IMR-90 (cell line): ENCODE data around the gene IL1RAPL1. TPM values are rescaled to one million over a fixed set of nuclear protein-coding genes. Genes with fewer than 3 reads are reported as not detected.

ENCODE experiments used
- ATAC-seq: fragments of 200-7000 bp; cut with Tn5 transposase; 2 replicates; pipeline ENCODE4 v1.9.1; 2020; ENCODE audit warnings: low read depth, mild to moderate bottlenecking, moderate library complexity
- BruUV-seq: library from RNA; stranded (reverse); fragments of 400-500 nt; replicated peaks from 2 replicates; lab custom pipeline; 2021; lab: Mats Ljungman, UMichigan
- CTCF ChIA-PET: fragments of 300-600 bp; formaldehyde crosslinking; extraction: SDS; loops from one replicate; lab custom pipeline; 2021; ENCODE audit warnings: antibody characterized with exemption; lab: Yijun Ruan, JAX
- POLR2A ChIA-PET: fragments of 300-600 bp; sonication (Branson Sonifier 250); formaldehyde crosslinking; loops from one replicate; lab custom pipeline; 2022; ENCODE audit warnings: antibody characterized with exemption; ENCODE audit not compliant: unreplicated experiment; lab: Charles Lee
- DNase-seq: peaks from one replicate; pipeline ENCODE4 v3.0.0; 2013
- H2AFZ ChIP-seq: replicated peaks from 2 replicates; pipeline ENCODE3; 2013; ENCODE audit warnings: low read length, mild to moderate bottlenecking; ENCODE audit not compliant: poor library complexity
- H2AK5ac ChIP-seq: 2 replicates; pipeline ENCODE4 v1.6.1; 2013; ENCODE audit warnings: low read depth, low read length, inconsistent platforms
- H2AK9ac ChIP-seq: replicated peaks from 2 replicates; pipeline ENCODE3; 2013; ENCODE audit warnings: mild to moderate bottlenecking, low read depth, low read length, moderate library complexity; ENCODE audit not compliant: poor library complexity
- H2BK120ac ChIP-seq: 2 replicates; pipeline ENCODE4 v1.6.1; 2013; ENCODE audit warnings: low read depth, low read length, inconsistent platforms
- H2BK15ac ChIP-seq: 3 replicates; pipeline ENCODE4 v1.6.1; 2013; ENCODE audit warnings: low read depth, low read length, inconsistent platforms
- H2BK20ac ChIP-seq: 2 replicates; pipeline ENCODE4 v1.6.1; 2013; ENCODE audit warnings: low read depth, mild to moderate bottlenecking, inconsistent platforms, low read length, moderate library complexity
- H2BK5ac ChIP-seq: 2 replicates; pipeline ENCODE4 v1.6.1; 2013; ENCODE audit warnings: mild to moderate bottlenecking, low read depth, low read length, inconsistent platforms; ENCODE audit not compliant: poor library complexity, severe bottlenecking
- H3K14ac ChIP-seq: replicated peaks from 2 replicates; pipeline ENCODE4 v1.6.1; 2013; ENCODE audit warnings: low read depth, low read length, inconsistent platforms
- H3K18ac ChIP-seq: 2 replicates; pipeline ENCODE4 v1.6.1; 2013; ENCODE audit warnings: low read depth, low read length, control low read depth
- H3K23ac ChIP-seq: 2 replicates; pipeline ENCODE4 v1.6.1; 2013; ENCODE audit warnings: low read depth, low read length, inconsistent platforms
- H3K27ac ChIP-seq: 2 replicates; pipeline ENCODE4 v1.5.1; 2013; ENCODE audit warnings: mild to moderate bottlenecking, control low read depth, low read length; ENCODE audit not compliant: insufficient read depth
- H3K27me3 ChIP-seq: 2 replicates; pipeline ENCODE4 v1.6.1; 2013; ENCODE audit warnings: low read length; ENCODE audit not compliant: control insufficient read depth, insufficient read depth
- H3K36me3 ChIP-seq: 2 replicates; pipeline ENCODE4 v1.6.1; 2013; ENCODE audit warnings: low read length, mixed read lengths; ENCODE audit not compliant: control insufficient read depth, insufficient read depth
- H3K4ac ChIP-seq: 2 replicates; pipeline ENCODE4 v1.6.1; 2013; ENCODE audit warnings: low read depth, low read length, inconsistent platforms
- H3K4me1 ChIP-seq: 2 replicates; pipeline ENCODE4 v1.6.1; 2013; ENCODE audit warnings: low read length, mixed read lengths; ENCODE audit not compliant: control insufficient read depth, insufficient read depth
- H3K4me2 ChIP-seq: 2 replicates; pipeline ENCODE4 v1.6.1; 2013; ENCODE audit warnings: low read depth, mild to moderate bottlenecking, control low read depth, low read length, moderate library complexity
- H3K4me3 ChIP-seq: 2 replicates; pipeline ENCODE4 v1.5.1; 2013; ENCODE audit warnings: low read depth, mild to moderate bottlenecking, control low read depth, low read length, moderate library complexity; ENCODE audit not compliant: insufficient read depth
- H3K56ac ChIP-seq: 2 replicates; pipeline ENCODE4 v1.6.1; 2013; ENCODE audit warnings: low read length, inconsistent platforms; ENCODE audit not compliant: insufficient read depth; ENCODE audit errors: extremely low read depth
- H3K79me1 ChIP-seq, 2 experiments: 2 replicates each; pipeline ENCODE4 v1.6.1; 2013; ENCODE audit warnings: low read length in 2 of 2, inconsistent platforms in 1 of 2, low read depth in 1 of 2
- H3K9ac ChIP-seq: 2 replicates; pipeline ENCODE4 v1.6.1; 2013; ENCODE audit warnings: low read depth, low read length, control low read depth
- H3K9me1 ChIP-seq: 2 replicates; pipeline ENCODE4 v1.6.1; 2013; ENCODE audit warnings: low read length, inconsistent platforms; ENCODE audit not compliant: insufficient read depth
- H3K9me3 ChIP-seq: 2 replicates; pipeline ENCODE4 v1.6.1; 2013; ENCODE audit warnings: low read length; ENCODE audit not compliant: control insufficient read depth, insufficient read depth
- H4K20me1 ChIP-seq: 2 replicates; pipeline ENCODE4 v1.6.1; 2013; ENCODE audit warnings: low read length, inconsistent platforms; ENCODE audit not compliant: insufficient read depth
- H4K5ac ChIP-seq: 2 replicates; pipeline ENCODE4 v1.6.1; 2013; ENCODE audit warnings: mild to moderate bottlenecking, low read depth, low read length, control low read depth
- H4K8ac ChIP-seq, 2 experiments: 2 replicates each; pipeline ENCODE4 v1.6.1; 2013; ENCODE audit warnings: low read depth in 2 of 2, low read length in 2 of 2, control low read depth in 1 of 2, inconsistent platforms in 1 of 2
- H4K91ac ChIP-seq: 2 replicates; pipeline ENCODE4 v1.6.1; 2013; ENCODE audit warnings: low read depth, low read length, inconsistent platforms; ENCODE audit not compliant: insufficient read depth
- BHLHE40 ChIP-seq: fragments of 150-350 bp; IDR thresholded peaks from 2 replicates; pipeline ENCODE4 v1.6.1; 2016; ENCODE audit warnings: mild to moderate bottlenecking, low read depth, low read length
- CEBPB ChIP-seq: IDR thresholded peaks from 2 replicates; pipeline ENCODE4 v1.6.1; 2012; ENCODE audit warnings: low read depth, low read length, improper control_type of control experiment
- FOS ChIP-seq: fragments of 150-350 bp; IDR thresholded peaks from 2 replicates; pipeline ENCODE4 v1.6.1; 2016; ENCODE audit warnings: low read depth, low read length
- MAZ ChIP-seq: IDR thresholded peaks from 2 replicates; pipeline ENCODE4 v1.6.1; 2012; ENCODE audit warnings: low read depth, mild to moderate bottlenecking, low read length, improper control_type of control experiment, moderate library complexity, borderline replicate concordance
- MXI1 ChIP-seq: IDR thresholded peaks from 2 replicates; pipeline ENCODE4 v1.6.1; 2012; ENCODE audit warnings: low read depth, mild to moderate bottlenecking, low read length, moderate library complexity, borderline replicate concordance
- NFE2L2 ChIP-seq: fragments of 150-350 bp; IDR thresholded peaks from 2 replicates; pipeline ENCODE4 v1.6.1; 2016; ENCODE audit warnings: low read depth, mild to moderate bottlenecking, low read length
- POLR2A ChIP-seq: IDR thresholded peaks from 2 replicates; pipeline ENCODE4 v1.6.1; 2012; ENCODE audit warnings: mild to moderate bottlenecking, low read depth, low read length
- RAD21 ChIP-seq: IDR thresholded peaks from 2 replicates; pipeline ENCODE4 v1.6.1; 2012; ENCODE audit warnings: low read length, improper control_type of control experiment
- RCOR1 ChIP-seq: IDR thresholded peaks from 2 replicates; pipeline ENCODE4 v1.6.1; 2012; ENCODE audit warnings: mild to moderate bottlenecking, low read length, improper control_type of control experiment; ENCODE audit not compliant: insufficient replicate concordance
- RFX5 ChIP-seq: IDR thresholded peaks from 2 replicates; pipeline ENCODE4 v1.8.0; 2012; ENCODE audit warnings: low read depth, mild to moderate bottlenecking, low read length, moderate library complexity
- SMC3 ChIP-seq: fragments of 150-350 bp; IDR thresholded peaks from 2 replicates; pipeline ENCODE4 v1.6.1; 2016; ENCODE audit warnings: low read depth, mild to moderate bottlenecking, antibody characterized with exemption, low read length, moderate library complexity
- WGBS, 2 experiments: methylation state at CpG; one replicate each; pipeline versions ENCODE4 v1.1.5 to v1.1.7; 2013; ENCODE audit warnings: missing lambda C conversion rate in 2 of 2; ENCODE audit not compliant: insufficient read length in 1 of 2; ENCODE audit errors: extremely low coverage in 2 of 2; 5-methylcytosine and 5-hydroxymethylcytosine counted together
- dilution Hi-C: fragments of 300-500 bp; cut with HindIII; formaldehyde crosslinking; loops from one replicate; pipeline ENCODE4 v1.14.3; 2018; ENCODE audit warnings: low sequenced_read_pairs; ENCODE audit not compliant: unreplicated experiment
- in situ Hi-C: fragments of 300-500 bp; cut with MboI; formaldehyde crosslinking; loops from 3 replicates; pipeline ENCODE4 v1.14.3; 2019; ENCODE audit warnings: low sequenced_read_pairs, inconsistent platforms, mixed read lengths
- intact Hi-C: fragments of 100-400 bp; cut with micrococcal nuclease; formaldehyde crosslinking; loops from 2 replicates; pipeline ENCODE4 v1.10.0; 2022
- polyA plus RNA-seq, 3 experiments: library from polyadenylated mRNA; depleted of rRNA; stranded (reverse); fragments of >200 nt; gene quantifications; 2 replicates each; pipeline ENCODE4 v1.2.3, GENCODE V29; 2012; ENCODE audit warnings: low replicate concordance in 1 of 3
- total RNA-seq: library from RNA; depleted of rRNA; stranded (reverse); fragments of >200 nt; gene quantifications from 2 replicates; pipeline ENCODE4 v1.2.3, GENCODE V29; 2012
- TF ChIP-seq, protein P1 (sequence below): fragments of 150-350 bp; IDR thresholded peaks from 2 replicates; pipeline ENCODE4 v1.6.1; 2017; ENCODE audit warnings: mild to moderate bottlenecking, antibody characterized with exemption, low read length, low read depth
- TF ChIP-seq, protein P2 (sequence below): fragments of 150-350 bp; IDR thresholded peaks from 2 replicates; pipeline ENCODE4 v1.6.1; 2016; ENCODE audit warnings: low read depth, mild to moderate bottlenecking, low read length, moderate library complexity, borderline replicate concordance

Gene IL1RAPL1
- total and polyA plus RNA-seq, 2 of the 4 experiments (the other 2 are of a cell fraction), result 1.5 to 9.0 TPM

DNA sequence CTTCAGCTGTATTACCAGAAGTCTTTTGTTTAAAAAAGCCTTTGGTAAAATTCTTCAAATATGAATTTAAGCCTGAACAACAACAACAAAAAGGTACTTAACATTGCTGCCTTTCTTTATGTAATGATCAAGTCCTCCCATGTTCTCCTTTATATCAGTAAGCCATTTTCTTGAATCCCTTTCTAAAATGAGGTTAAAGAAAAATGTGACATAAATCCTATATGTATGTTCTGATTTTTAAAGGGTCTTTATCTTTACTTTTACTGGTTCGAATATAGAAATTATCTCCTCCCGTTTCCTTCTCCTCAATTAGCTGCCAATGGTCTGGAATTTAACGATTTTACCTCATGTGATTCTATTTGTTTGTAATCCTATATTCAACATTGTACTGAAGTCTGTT is 522.8 kb downstream of the IL1RAPL1 start:
- dilution Hi-C loops (no loop called here), in situ Hi-C loops (no loop called here), intact Hi-C loops (no loop called here)
- no peaks in the 10 kb centered on the region for H3K36me3 ChIP-seq
- ChIA-PET CTCF (no interaction called here), POLR2A (no interaction called here)
- no peaks in the 10 kb centered on the region for H3K9me1 ChIP-seq
- no peak for TF ChIP-seq BHLHE40
- TF ChIP-seq, protein P1, sequence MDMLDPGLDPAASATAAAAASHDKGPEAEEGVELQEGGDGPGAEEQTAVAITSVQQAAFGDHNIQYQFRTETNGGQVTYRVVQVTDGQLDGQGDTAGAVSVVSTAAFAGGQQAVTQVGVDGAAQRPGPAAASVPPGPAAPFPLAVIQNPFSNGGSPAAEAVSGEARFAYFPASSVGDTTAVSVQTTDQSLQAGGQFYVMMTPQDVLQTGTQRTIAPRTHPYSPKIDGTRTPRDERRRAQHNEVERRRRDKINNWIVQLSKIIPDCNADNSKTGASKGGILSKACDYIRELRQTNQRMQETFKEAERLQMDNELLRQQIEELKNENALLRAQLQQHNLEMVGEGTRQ, result no peak
- no peak for TF ChIP-seq MXI1
- TF ChIP-seq, protein P2, sequence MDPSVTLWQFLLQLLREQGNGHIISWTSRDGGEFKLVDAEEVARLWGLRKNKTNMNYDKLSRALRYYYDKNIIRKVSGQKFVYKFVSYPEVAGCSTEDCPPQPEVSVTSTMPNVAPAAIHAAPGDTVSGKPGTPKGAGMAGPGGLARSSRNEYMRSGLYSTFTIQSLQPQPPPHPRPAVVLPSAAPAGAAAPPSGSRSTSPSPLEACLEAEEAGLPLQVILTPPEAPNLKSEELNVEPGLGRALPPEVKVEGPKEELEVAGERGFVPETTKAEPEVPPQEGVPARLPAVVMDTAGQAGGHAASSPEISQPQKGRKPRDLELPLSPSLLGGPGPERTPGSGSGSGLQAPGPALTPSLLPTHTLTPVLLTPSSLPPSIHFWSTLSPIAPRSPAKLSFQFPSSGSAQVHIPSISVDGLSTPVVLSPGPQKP, result no peak
- TF ChIP-seq RAD21, result no peak
- no peak for TF ChIP-seq RCOR1
- no peak for TF ChIP-seq SMC3
- no peak for TF ChIP-seq CEBPB
- no peak for TF ChIP-seq NFE2L2
- TF ChIP-seq POLR2A, result no peak
- TF ChIP-seq MAZ, result no peak
- no peak for TF ChIP-seq RFX5
- TF ChIP-seq FOS, result no peak
- H3K14ac ChIP-seq, result no peak overlapping the region
- H3K23ac ChIP-seq, result no peak overlapping the region
- no peaks in the 10 kb centered on the region for H3K4me1 ChIP-seq
- no peak overlapping the region for H2BK15ac ChIP-seq
- H2AK9ac ChIP-seq, result no peak overlapping the region
- no peak overlapping the region for H3K4me3 ChIP-seq
- DNase-seq (no peak), ATAC-seq (no peak)
- H4K91ac ChIP-seq, result no peak overlapping the region
- no peak overlapping the region for H3K56ac ChIP-seq
- no peak overlapping the region for H4K5ac ChIP-seq
- no peaks in the 10 kb centered on the region; a peak in 1 of 4 replicates for H3K79me1 ChIP-seq
- H2AFZ ChIP-seq, result no peak overlapping the region
- H2BK20ac ChIP-seq, result no peak overlapping the region
- no peak overlapping the region for H2BK5ac ChIP-seq
- H4K8ac ChIP-seq, result no peak overlapping the region
- H3K27ac ChIP-seq, result no peak overlapping the region
- H3K4me2 ChIP-seq, result no peak overlapping the region
- H2AK5ac ChIP-seq, result no peak overlapping the region
- no peak overlapping the region for H3K9ac ChIP-seq
- H3K9me3 ChIP-seq, result no peaks in the 10 kb centered on the region
- no peak overlapping the region for H2BK120ac ChIP-seq
- no CpG with 5 or more reads among the region's 3 CpGs for WGBS, 2 experiments
- H4K20me1 ChIP-seq, result no peaks in the 10 kb centered on the region
- no peak overlapping the region for H3K18ac ChIP-seq
- no peak overlapping the region for H3K4ac ChIP-seq
- no peaks in the 10 kb centered on the region; the same call in 1 of the 2 replicates for H3K27me3 ChIP-seq
- BruUV-seq, result no TSS peak
